Measurements from ENCODE around the gene MALT1. TPM values are rescaled to one million over a fixed set of nuclear protein-coding genes. Genes with fewer than 3 reads are reported as not detected.

The MALT1 gene
- total and polyA plus RNA-seq, 9 of the 15 experiments (the other 6 are each of a cell fraction or from before 2014, with no cell fraction given), result 0.14 to 1.6 (median 0.32) TPM

GRCh38 chr18:58714259-58714658 lies 43.0 kb downstream of the MALT1 start:
- no peak overlapping the region for H3K27ac ChIP-seq (ENCODE audit: extremely low read depth, low read depth, low read length)
- no peak overlapping the region for H3K4me2 ChIP-seq (ENCODE audit: insufficient read depth, low read length)
- ChIA-PET POLR2A (no interaction called here), CTCF (ENCODE audit: low intra/inter-chr PET ratio) (no interaction called here)
- FAIRE-seq (no peak), DNase-seq (ENCODE audit: extremely low read depth in 1 of 4, low spot score in 3 of 4) (no peak), ATAC-seq (no peak)
- H3K79me2 ChIP-seq (ENCODE audit: control insufficient read depth, insufficient read depth, low read length), result no peaks in the 10 kb centered on the region
- no peak overlapping the region for H2AFZ ChIP-seq (ENCODE audit: low read depth, low read length)
- H4K20me1 ChIP-seq (replicated peaks; ENCODE audit: control insufficient read depth, insufficient read depth, low read length), result no peaks in the 10 kb centered on the region
- H3K36me3 ChIP-seq (ENCODE audit: control insufficient read depth, insufficient read depth, low read length), result no peaks in the 10 kb centered on the region
- intact Hi-C loops (cut with micrococcal nuclease) (no loop called here), in situ Hi-C loops (cut with MboI) (no loop called here)
- WGBS (ENCODE audit: insufficient coverage, low coverage, missing lambda C conversion rate), result 0% methylated on average over 2 of the region's 3 CpGs
- BruUV-seq (replicated peaks), result no TSS peak
- no peaks in the 10 kb centered on the region for H3K27me3 ChIP-seq (ENCODE audit: control insufficient read depth in 2 of 2, insufficient read depth in 2 of 2, low read length in 2 of 2)
- H3K4me1 ChIP-seq (replicated peaks in 1 of 2; ENCODE audit: control insufficient read depth in 2 of 2, insufficient read depth in 2 of 2, low read length in 2 of 2), result no peaks in the 10 kb centered on the region
- H3K4me3 ChIP-seq, result no peak overlapping the region
- H3K9me1 ChIP-seq (ENCODE audit: control insufficient read depth, insufficient read depth, low read length), result no peaks in the 10 kb centered on the region
- no peak overlapping the region for H3K9ac ChIP-seq (ENCODE audit: insufficient read depth in 1 of 2, low read depth in 2 of 2, low read length in 2 of 2)
- H3K9me3 ChIP-seq (replicated peaks; ENCODE audit: control insufficient read depth, insufficient read depth, low read depth, low read length), result no peaks in the 10 kb centered on the region
- TF ChIP-seq ZNF316 (IDR thresholded peaks at IDR 0.05), result no peak
- TF ChIP-seq NFRKB (IDR thresholded peaks at IDR 0.05; ENCODE audit: low read depth), result no peak
- TF ChIP-seq, protein P1, sequence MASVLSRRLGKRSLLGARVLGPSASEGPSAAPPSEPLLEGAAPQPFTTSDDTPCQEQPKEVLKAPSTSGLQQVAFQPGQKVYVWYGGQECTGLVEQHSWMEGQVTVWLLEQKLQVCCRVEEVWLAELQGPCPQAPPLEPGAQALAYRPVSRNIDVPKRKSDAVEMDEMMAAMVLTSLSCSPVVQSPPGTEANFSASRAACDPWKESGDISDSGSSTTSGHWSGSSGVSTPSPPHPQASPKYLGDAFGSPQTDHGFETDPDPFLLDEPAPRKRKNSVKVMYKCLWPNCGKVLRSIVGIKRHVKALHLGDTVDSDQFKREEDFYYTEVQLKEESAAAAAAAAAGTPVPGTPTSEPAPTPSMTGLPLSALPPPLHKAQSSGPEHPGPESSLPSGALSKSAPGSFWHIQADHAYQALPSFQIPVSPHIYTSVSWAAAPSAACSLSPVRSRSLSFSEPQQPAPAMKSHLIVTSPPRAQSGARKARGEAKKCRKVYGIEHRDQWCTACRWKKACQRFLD (CRISPR knock-in tag; IDR thresholded peaks at IDR 0.05), result no peak
- TF ChIP-seq HNRNPK (IDR thresholded peaks at IDR 0.05; ENCODE audit: low read depth, low read length, poor library complexity, severe bottlenecking), result no peak
- no peak for TF ChIP-seq HIVEP1 (CRISPR knock-in tag; IDR thresholded peaks at IDR 0.05)
- TF ChIP-seq, protein P2, sequence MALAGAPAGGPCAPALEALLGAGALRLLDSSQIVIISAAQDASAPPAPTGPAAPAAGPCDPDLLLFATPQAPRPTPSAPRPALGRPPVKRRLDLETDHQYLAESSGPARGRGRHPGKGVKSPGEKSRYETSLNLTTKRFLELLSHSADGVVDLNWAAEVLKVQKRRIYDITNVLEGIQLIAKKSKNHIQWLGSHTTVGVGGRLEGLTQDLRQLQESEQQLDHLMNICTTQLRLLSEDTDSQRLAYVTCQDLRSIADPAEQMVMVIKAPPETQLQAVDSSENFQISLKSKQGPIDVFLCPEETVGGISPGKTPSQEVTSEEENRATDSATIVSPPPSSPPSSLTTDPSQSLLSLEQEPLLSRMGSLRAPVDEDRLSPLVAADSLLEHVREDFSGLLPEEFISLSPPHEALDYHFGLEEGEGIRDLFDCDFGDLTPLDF (CRISPR knock-in tag; IDR thresholded peaks at IDR 0.05), result no peak
- no peak for TF ChIP-seq ZNF561 (CRISPR knock-in tag; conservative IDR thresholded peaks at IDR 0.05)
- no peak for TF ChIP-seq BRF1 (IDR thresholded peaks at IDR 0.05; ENCODE audit: borderline replicate concordance, extremely low read depth, insufficient read length)
- TF ChIP-seq MCM3 (IDR thresholded peaks at IDR 0.05), result no peak
- no peak for TF ChIP-seq THRAP3 (IDR thresholded peaks at IDR 0.05; ENCODE audit: borderline replicate concordance)
- no peak for TF ChIP-seq HNRNPH1 (optimal IDR thresholded peaks at IDR 0.05; ENCODE audit: low read depth, low read length)
- no peak for TF ChIP-seq ZNF592 (IDR thresholded peaks at IDR 0.05)
- TF ChIP-seq ZNF212 (CRISPR knock-in tag; IDR thresholded peaks at IDR 0.05), result no peak
- TF ChIP-seq, protein P3, sequence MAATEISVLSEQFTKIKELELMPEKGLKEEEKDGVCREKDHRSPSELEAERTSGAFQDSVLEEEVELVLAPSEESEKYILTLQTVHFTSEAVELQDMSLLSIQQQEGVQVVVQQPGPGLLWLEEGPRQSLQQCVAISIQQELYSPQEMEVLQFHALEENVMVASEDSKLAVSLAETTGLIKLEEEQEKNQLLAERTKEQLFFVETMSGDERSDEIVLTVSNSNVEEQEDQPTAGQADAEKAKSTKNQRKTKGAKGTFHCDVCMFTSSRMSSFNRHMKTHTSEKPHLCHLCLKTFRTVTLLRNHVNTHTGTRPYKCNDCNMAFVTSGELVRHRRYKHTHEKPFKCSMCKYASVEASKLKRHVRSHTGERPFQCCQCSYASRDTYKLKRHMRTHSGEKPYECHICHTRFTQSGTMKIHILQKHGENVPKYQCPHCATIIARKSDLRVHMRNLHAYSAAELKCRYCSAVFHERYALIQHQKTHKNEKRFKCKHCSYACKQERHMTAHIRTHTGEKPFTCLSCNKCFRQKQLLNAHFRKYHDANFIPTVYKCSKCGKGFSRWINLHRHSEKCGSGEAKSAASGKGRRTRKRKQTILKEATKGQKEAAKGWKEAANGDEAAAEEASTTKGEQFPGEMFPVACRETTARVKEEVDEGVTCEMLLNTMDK (IDR thresholded peaks at IDR 0.05; ENCODE audit: borderline replicate concordance, insufficient read depth, low read depth, low read length, poor library complexity, severe bottlenecking), result no peak

All from K562 (cell line).